HL-60/S4 (cell line): Measurements from ENCODE around the gene KRT23.

ENCODE experiments used
- in situ Hi-C: fragments of 300-500 bp; cut with MboI; formaldehyde crosslinking; loops from 2 replicates; pipeline ENCODE4 v1.14.3; 2022; ENCODE audit warnings: low sequenced_read_pairs

Gene KRT23

DNA sequence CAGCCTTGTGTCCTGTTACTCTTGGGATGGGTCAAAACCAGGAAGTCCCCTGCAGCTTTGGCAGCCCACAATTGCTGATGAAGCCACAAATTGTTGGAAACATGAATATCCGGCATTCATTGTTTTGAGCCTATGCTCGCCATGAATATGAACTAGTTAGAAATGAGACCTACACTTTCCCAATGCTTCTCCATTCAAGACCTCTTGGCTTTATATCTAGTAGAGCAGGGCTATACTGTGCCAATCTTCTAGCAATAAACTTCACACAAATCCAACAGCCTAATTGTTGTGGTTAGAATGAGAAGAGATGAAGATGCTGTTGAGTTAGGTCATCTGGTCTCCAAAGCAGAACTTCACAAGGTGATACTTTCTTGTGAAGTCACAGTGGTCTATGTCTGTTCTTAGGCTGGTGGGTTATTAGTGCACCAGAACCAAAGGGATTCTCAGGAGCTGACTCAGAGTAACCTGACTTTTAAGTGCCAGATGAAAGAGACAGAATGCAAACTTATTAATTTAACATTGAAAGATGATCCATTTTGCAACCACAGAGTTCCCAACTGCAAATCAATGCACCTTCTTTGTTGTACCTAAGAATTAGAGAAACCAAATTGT lies 13.7 kb upstream of the KRT23 start:
- in situ Hi-C loops = no loop called here

- in situ Hi-C loops = no loop called here
Observed at GRCh38 chr17:40950176-40950575, 12.7 kb upstream of the KRT23 start.

GRCh38 chr17:40949418-40949817 lies 12.0 kb upstream of the KRT23 start:
- in situ Hi-C loops = no loop called here

DNA sequence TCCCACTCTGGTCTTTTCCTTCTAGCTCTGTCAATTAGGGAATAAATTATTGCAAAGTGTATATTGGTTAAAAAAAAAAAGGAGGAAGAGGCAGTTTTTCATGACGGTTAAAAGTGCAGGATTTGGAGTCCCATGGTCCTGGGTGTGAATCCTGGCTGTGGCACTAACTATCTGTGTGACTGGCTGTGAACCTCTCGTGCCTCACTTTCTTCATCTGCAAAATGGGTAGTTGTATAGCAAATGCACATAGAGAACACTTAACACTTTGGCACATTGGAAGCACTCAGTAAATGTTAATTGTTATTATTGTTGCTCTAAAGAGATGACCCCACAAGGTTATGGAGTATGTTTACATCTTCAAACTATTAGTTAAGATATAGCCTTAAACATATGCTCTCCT lies 10.5 kb upstream of the KRT23 start:
- in situ Hi-C loops = no loop called here

- in situ Hi-C loops = no loop called here
Observed at GRCh38 chr17:40945414-40945813, 8.0 kb upstream of the KRT23 start.

DNA sequence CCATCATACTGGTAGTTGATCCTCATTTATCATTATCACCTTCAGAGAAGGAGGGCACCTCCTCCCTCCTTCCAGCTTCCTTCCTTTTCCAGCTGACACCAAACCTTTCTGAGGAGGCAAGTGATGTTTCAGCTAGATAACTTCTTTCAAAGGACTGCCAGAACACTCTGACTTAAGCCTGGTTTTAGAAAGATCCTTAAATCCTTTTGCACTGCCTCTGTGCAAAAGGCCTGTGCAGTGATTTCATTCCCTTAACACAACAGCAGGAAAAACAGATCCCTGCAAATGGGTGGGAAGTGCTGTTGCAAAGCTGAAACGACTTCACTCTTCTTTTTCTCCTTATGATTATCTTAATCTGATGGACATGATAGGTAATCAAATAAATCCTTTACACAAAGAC lies 7.1 kb upstream of the KRT23 start:
- in situ Hi-C loops = no loop called here

- in situ Hi-C loops = no loop called here
Observed at GRCh38 chr17:40942553-40942952, 5.1 kb upstream of the KRT23 start.

DNA sequence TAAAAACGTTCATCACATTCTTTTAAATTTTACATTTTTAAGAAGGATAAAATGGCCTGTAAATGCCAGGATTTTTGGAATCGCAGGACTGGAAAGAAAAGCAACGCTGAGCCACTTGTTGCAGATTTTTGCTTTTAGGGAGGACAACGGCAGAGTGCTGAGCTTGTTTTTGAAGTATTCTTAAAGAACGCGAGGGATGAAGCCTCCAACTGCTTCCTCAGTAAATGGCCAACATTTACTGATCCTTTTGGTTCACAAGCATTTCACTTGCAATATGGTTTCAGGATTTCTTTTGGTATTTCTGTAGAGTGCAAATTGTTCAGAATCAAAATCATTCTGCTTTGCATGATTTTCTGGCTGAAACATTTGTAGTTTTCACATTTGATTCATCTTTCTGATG lies 2.8 kb upstream of the KRT23 start:
- in situ Hi-C loops = no loop called here

DNA sequence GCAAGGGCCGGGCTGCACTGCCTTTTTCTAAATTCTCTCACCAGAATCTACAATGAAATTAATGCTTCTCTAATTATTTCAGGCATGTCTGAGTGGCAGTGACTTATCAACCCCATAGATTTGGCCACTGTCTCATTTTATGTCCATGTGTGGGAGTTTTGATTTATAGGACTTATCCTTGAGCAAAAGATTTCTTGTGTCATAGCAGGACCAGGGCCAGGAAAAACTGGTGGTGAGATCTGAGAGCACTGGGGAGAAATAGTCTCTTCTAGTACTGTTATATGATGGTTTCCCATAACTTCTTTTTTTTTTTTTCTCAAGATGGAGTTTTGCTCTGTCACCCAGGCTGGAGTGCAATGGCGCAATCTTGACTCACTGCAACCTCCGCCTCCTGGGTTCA lies 1.5 kb upstream of the KRT23 start:
- in situ Hi-C loops = no loop called here

DNA sequence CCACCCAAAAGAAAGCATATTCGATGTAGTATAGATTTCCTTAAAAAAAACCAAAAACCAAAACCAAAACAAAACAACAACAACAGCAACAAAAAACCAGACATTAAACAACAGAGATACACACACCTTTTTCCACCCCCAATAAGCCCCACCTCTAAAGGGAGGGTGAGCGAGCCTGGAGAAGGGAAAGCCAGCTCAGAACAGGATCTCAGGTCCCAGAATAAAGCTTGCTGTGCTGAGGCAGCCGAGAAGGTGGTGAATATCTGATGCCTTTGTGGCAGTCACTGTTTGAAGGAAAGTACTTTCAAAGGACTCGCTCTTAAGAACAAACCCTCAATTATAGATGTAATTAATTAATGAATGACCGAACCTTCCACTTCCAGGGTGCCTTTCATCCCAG lies 470 bp downstream of the KRT23 start:
- in situ Hi-C loops = no loop called here

DNA sequence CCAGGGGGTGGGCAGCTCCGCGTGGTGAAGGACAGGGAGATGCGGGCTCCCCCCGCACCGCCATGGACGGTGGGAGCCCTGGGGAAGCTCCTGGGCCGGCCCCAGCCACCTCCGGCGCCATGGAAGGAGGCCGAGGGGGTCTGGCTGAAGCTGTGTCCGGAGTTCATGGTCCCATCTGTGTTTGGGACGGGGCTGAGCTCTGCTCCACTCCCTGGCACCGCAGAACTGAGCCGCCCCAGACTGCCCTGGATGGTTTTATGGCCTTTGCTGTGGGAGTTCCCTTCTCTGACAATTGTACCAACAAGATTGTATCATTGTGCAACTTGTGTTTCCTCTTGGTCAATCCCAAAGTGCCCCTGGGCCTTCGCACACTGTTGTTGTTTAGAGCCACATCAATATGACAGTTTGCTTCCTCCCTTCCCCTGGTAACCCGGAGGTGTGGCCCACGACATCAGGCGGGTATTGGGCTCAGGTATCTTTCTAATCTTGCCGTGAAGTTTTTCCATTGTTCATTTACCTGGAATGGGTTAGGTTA lies 942 bp downstream of the KRT23 start:
- in situ Hi-C loops = no loop called here

- in situ Hi-C loops = no loop called here
Observed at GRCh38 chr17:40935624-40936023, 1.8 kb downstream of the KRT23 start.

- in situ Hi-C loops = no loop called here
Observed at GRCh38 chr17:40932608-40933007, 4.8 kb downstream of the KRT23 start.

DNA sequence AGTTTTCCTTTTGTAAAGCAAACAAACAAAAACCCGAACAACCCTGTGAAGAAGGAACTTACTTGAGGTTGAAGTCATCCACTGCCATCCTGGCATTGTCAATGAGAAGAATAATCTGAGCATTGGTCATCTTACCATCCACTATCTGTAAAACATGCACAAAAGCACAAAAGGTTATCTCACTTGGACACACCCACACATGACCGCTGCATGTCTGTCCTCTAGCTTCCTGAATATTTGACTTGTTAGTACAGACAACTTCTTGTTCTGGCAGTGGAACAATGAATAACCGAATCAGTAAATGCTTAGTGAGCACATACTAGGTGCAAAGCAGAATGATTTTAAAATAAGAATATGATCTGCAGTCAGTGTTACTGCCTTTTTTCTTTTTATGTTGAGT lies 6.1 kb downstream of the KRT23 start:
- in situ Hi-C loops = no loop called here

GRCh38 chr17:40926341-40926740 lies 11.1 kb downstream of the KRT23 start:
- in situ Hi-C loops = no loop called here

GRCh38 chr17:40922239-40922638 lies 15.2 kb downstream of the KRT23 start:
- in situ Hi-C loops = loop anchor here (25.0 kb wide), 1 partner anchor 740 kb away; no protein-coding TSS in a partner anchor

- in situ Hi-C loops = loop anchor here (25.0 kb wide), 1 partner anchor 741 kb away; no protein-coding TSS in a partner anchor
Observed at GRCh38 chr17:40921026-40921425, 16.4 kb downstream of the KRT23 start.

DNA sequence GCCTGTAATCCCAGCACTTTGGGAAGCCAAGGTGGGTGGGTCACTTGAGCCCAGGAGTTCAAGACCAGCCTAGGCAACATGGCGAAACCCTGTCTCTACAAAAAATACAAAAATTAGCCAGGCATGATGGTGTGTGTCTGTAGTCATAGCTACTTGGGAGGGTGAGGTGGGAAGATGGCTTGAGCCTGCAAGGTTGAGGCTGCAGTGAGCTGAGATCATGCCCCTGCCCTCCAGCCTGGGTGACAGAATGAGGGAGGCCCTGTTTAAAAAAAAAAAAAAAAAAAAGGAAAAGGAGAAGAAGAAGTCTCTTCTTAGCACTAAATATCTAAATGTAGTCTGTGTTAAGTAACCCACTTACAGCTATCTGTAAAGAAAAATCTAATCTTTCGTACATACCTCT lies 20.3 kb downstream of the KRT23 start:
- in situ Hi-C loops = loop anchor here (25.0 kb wide), 1 partner anchor 745 kb away; no protein-coding TSS in a partner anchor

GRCh38 chr17:40916366-40916765 lies 21.1 kb downstream of the KRT23 start:
- in situ Hi-C loops = loop anchor here (25.0 kb wide), 1 partner anchor 746 kb away; no protein-coding TSS in a partner anchor

DNA sequence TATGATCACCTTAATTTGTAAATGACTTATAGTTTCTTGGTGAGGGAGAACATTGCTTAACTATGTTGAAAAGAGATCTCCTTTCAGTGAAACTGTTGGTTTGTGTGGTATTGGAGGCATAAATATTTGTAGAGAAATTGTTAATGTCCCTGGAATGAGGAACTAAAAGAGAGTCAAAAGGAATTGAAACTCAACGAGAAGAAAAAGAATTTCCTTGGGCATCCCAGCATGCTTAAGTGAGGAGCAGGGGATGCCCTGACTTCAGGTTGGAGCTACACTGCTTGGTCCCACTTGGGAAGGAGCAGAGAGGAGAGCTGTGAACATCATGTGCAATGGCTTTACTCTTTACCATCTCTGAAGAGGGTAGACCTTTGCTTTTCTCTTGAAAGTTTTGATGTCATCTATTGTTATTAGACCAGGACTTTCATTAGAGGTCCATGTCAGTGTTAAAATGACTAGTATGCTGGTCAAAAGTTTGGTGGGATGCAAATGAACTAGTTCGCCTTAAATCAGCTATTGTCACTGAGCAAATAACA lies 21.7 kb downstream of the KRT23 start:
- in situ Hi-C loops = loop anchor here (25.0 kb wide), 1 partner anchor 747 kb away; no protein-coding TSS in a partner anchor

- in situ Hi-C loops = loop anchor here (25.0 kb wide), 1 partner anchor 747 kb away; no protein-coding TSS in a partner anchor
Observed at GRCh38 chr17:40915199-40915661, 22.2 kb downstream of the KRT23 start.
